ENCODE measurements around the gene SRPX. TPM values are rescaled to one million over a fixed set of nuclear protein-coding genes. Genes with fewer than 3 reads are reported as not detected.

SRPX gene
- total RNA-seq, 4 donors from 2014 or later, result 64.0 to 165 (median 135) TPM

GRCh38 chrX:38149016-38149415, 71.7 kb downstream of the SRPX start:
- WGBS, 2 donors, result 69 to 72% methylated on average over 2 of the region's 2 CpGs
- DNase-seq (ENCODE audit: low spot score in 2 of 2), result no peak
- Histone ChIP-seq H3K9me3 (no peaks in the 10 kb centered on the region), H3K4me1 (peaks cover 0 to under 1% (median 0%) of the 10 kb centered on the region in 4 donors), H3K27me3 (peaks cover 0 to 4% of the 10 kb centered on the region in 2 donors), H3K36me3 (no peaks in the 10 kb centered on the region), H3K27ac (no peak overlapping the region), H3K4me3 (no peak overlapping the region)
- no peak for TF ChIP-seq CTCF (IDR thresholded peaks at IDR 0.05)
- TF ChIP-seq POLR2A (IDR thresholded peaks at IDR 0.05), result no peak
- TF ChIP-seq EP300 (IDR thresholded peaks at IDR 0.05), result no peak

- peak in 1 of 2 donors; percentile 28 for DNase-seq (ENCODE audit: low spot score in 2 of 2)
- Histone ChIP-seq H3K27me3 (no peaks in the 10 kb centered on the region), H3K4me3 (no peak overlapping the region), H3K27ac (no peak overlapping the region), H3K4me1 (peaks cover 0 to 7% (median 0%) of the 10 kb centered on the region in 4 donors), H3K36me3 (no peaks in the 10 kb centered on the region), H3K9me3 (no peaks in the 10 kb centered on the region)
- WGBS, 2 donors, result 29 to 60% methylated on average over 1 of the region's 1 CpG
- TF ChIP-seq CTCF (IDR thresholded peaks at IDR 0.05) (no peak), EP300 (IDR thresholded peaks at IDR 0.05) (peak in 1 of 2 donors; percentile 68), POLR2A (IDR thresholded peaks at IDR 0.05) (no peak)
Observed at GRCh38 chrX:38142610-38143009, 78.1 kb downstream of the SRPX start.

DNA sequence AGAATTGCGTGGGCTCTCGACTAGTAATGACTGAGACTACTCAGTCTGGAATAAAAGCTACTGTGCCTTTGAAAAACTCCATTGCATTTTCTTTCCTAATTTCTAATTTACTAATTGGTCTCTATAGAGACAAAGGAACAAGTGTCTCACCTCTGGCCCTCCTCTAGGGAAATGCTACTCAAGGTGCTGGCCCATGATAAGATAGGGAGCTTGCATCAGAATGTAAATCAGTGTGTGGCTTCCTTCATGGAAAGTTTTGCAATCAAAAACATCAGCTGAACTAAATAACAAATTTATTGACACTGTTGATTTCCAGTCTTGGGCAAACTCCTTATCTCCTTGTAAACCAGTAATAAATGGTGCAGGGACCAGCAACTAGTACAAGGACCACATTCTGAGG, 81.8 kb downstream of the SRPX start:
- WGBS, 2 donors, result 85 to 100% methylated on average over 2 of the region's 2 CpGs
- DNase-seq (ENCODE audit: low spot score in 2 of 2), result no peak
- H3K4me1 ChIP-seq, result peaks cover 0 to 7% (median 0%) of the 10 kb centered on the region in 4 donors
- no peaks in the 10 kb centered on the region for H3K36me3 ChIP-seq
- H3K27me3 ChIP-seq, result no peaks in the 10 kb centered on the region
- TF ChIP-seq POLR2A (IDR thresholded peaks at IDR 0.05) (no peak), EP300 (IDR thresholded peaks at IDR 0.05) (no peak), CTCF (IDR thresholded peaks at IDR 0.05) (no peak)
- H3K27ac ChIP-seq, result no peak overlapping the region
- no peaks in the 10 kb centered on the region for H3K9me3 ChIP-seq
- H3K4me3 ChIP-seq, result no peak overlapping the region

DNA sequence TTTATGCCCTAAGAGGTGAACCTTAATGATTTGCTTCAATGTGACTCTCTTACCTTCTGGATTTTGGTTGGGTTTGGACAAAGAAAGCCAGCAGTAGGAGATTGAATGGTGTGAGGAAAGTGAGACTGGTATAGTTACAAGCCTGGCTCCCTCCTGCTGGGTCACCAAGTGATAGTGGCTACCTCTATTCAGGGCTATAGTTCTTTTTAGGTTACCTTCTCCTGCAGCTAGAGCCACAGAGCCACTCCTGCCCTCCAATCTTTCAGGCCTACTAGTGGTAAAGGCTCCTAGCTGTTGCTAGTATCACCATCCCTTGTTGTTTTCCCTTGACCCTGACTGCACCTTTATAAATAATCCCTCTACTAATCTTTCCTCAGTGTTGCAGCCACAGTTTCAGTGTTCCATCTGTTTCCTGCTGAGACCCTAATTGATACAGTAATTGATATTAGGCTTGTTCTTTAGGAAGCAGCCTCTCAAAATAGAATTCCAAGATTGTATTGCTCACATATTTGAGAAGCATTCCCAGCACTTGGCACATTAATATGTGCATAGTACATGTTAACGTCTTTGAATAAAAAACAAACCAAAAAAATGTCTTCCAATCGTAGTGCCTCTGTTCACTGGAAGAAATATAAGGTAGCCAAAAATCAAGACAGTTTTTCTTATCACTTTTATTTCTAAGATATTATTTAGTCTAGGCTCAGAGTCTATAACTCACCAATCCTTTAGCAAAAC, 82.3 kb downstream of the SRPX start:
- H3K4me1 ChIP-seq, result peaks cover 0 to 7% (median 0%) of the 10 kb centered on the region in 4 donors
- no peaks in the 10 kb centered on the region for H3K27me3 ChIP-seq
- TF ChIP-seq EP300 (IDR thresholded peaks at IDR 0.05) (no peak), POLR2A (IDR thresholded peaks at IDR 0.05) (no peak), CTCF (IDR thresholded peaks at IDR 0.05) (no peak)
- H3K4me3 ChIP-seq, result no peak overlapping the region
- no peaks in the 10 kb centered on the region for H3K9me3 ChIP-seq
- 49 to 59% methylated on average over 2 of the region's 2 CpGs for WGBS, 2 donors
- DNase-seq (ENCODE audit: low spot score in 2 of 2), result no peak
- H3K36me3 ChIP-seq, result no peaks in the 10 kb centered on the region
- H3K27ac ChIP-seq, result no peak overlapping the region

GRCh38 chrX:38129366-38129765, 91.3 kb downstream of the SRPX start:
- no peak for DNase-seq (ENCODE audit: low spot score in 2 of 2)
- no peak overlapping the region for H3K27ac ChIP-seq
- TF ChIP-seq POLR2A (IDR thresholded peaks at IDR 0.05) (no peak), EP300 (IDR thresholded peaks at IDR 0.05) (no peak), CTCF (IDR thresholded peaks at IDR 0.05) (no peak)
- H3K27me3 ChIP-seq, result no peaks in the 10 kb centered on the region
- no peaks in the 10 kb centered on the region for H3K9me3 ChIP-seq
- H3K4me3 ChIP-seq, result no peak overlapping the region
- no peaks in the 10 kb centered on the region for H3K4me1 ChIP-seq
- H3K36me3 ChIP-seq, result no peaks in the 10 kb centered on the region

Measured in tibial nerve (tissue), 4 donors.